ENCODE measurements around the gene PARVG.

PARVG gene

DNA sequence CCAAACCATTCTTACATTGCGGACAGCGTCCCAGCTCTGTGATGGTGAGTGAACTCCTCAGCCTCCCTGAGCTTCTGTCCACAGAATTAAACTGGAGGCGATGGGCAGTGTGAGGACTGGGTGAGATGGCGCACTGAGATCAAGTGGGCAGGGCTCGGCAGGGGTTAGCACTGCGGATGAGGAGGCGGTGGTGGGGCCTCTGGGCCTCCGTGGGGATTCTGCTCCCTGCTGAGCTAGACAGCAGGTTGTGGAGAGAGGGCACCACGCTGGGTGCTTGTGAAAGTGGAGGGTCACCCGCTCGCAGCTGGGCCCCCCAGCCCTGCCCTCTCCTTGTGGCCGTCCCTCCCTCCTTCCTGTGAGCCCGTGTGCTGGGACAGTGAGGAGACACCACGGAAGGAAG, 25.6 kb upstream of the PARVG start:
- no peak for DNase-seq

DNA sequence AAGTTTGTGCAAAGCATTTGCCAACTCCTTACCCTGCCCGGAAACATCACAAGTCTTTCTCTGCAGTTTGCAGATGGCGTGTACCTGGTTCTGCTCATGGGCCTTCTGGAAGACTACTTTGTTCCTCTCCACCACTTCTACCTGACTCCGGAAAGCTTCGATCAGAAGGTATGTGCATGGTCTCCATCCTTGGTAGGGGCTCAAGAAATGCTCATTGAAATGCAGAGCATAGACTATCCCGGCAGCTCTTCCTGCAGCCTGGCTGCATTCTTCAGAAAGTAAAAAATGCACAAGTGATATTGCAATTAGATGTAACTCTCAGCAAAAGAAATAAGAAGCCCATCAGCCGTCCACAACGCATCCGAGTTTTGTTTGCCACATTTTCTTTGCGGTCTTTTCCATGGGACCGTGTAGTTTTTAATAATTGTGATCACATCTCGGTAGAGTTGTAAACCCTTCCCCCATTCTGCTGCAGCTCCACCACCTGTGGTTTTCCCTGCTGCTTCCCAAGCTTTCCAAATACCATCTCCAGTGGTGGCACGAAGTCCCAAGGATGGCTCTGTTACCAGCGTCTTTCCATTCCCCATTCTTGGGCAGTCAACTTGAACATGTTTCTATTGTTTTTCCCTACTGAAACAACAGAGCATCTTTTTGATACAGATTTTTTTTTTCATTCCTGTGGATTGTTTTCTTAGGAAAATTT, 22.7 kb upstream of the PARVG start:
- DNase-seq, result no peak

DNA sequence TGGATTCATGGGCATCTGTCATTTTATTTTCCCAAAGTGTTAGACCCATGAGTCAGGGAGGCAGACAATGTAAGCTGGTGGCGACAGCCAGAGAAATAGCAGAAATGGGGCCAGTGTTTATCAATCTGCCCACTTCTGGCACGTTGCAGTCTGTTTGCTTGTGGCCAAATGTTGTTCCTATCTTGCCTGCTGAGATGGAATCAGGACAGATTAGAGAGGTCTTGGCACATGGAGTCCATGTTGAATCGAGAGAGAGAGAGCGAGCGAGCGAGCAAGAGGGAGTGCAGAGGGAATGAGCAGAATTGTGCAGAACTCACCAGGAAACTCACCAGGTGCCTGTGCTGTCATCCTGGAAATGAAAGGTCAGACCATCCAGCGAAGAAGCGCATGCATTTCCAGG, 21.9 kb upstream of the PARVG start:
- no peak for DNase-seq

DNA sequence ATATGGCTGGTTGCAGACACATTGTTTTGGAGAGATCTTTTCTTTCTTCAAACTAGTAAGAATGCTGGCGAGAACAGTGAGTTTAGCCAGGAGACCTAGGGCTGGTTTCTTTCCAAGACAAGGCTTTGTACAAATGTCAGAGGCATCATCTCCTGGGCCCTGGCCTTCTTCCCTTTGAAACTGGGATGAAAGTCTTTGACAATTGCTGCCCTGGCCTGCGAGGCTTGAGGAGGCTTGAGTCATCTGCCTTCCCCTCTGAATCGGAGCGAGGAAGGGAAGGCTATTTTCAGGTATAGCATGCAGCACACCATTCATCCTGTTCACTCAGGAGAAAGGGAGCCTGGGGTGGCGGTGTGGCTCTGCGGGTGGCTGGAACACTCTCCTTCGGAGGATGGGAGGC, 21.5 kb upstream of the PARVG start:
- DNase-seq, result no peak

DNA sequence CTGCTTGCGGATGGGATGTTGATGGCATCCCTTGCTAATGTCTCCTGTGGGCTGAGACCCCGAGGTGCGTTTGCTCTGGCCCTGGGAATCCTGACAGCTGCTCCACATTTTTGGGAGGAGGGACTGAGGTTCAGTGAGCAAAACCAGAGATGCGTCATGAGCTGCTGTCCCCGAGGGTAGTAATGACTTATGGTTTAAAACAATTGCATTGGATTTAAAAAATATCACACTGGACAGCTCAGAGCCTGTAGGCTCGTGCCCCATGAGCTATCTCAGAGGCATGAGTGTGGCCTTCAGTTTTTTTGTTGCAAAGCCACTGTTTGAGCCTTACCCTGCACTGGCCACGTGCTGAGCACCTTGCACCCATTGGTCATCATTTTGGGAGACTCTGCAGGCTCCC, 20.9 kb upstream of the PARVG start:
- DNase-seq, result no peak

DNA sequence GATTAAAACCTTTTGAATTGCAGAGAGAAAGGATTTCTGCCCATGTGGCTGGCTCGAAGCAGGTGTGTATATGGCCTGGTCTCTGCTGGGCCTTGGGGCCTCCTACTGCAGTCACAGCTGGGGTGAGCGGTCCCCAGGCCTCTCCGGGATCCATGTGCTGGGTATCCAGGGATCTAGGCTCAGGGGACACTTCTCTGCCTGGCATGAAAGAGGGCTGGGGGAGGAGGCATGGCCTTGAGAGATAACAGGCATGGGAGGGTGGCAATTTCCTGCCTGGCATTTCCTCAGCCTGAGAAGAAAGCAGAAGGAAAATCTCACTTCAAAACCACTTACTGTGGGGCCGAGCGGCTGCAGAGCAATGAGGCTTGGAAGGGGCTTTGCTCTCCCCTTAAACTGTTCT, 20.3 kb upstream of the PARVG start:
- no peak for DNase-seq

DNA sequence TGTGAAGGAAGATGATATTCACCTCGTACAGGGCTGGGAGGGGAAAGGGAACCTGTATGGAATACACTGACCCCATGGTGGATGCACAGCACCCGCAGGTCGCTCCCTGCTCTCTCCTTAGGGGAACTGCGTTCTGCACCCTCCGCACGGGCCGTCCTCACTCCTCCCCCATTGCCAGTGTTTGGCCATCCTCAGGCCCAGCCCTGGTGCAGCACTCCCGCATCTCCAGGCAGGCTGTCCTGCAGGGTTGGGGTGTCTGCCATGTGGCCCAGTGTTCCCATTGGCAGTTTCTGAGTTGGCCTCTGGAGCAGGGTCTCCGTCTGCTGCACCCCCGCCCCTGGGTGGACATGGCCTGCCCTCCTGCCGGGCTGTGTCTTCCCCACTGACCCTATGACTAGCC, 19.1 kb upstream of the PARVG start:
- DNase-seq, result no peak

DNA sequence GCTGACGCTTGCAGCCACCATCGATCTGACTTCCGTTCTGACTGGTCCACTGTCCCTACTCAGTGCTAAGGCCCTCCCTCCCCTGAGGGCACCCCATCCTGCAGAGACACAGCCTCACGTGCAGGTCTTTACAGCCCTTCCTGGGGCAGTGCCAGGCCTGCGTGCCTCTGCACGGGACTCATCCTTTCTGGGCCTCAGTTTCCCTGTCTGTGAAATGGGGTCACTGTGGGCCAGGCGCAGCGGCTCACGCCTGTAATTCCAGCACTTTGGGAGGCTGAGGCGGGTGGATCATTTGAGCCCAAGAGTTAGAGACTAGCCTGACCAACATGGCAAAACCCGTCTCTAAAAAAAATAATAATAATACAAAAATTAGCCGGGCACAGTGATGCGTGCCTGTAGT, 17.8 kb upstream of the PARVG start:
- DNase-seq, result no peak

DNA sequence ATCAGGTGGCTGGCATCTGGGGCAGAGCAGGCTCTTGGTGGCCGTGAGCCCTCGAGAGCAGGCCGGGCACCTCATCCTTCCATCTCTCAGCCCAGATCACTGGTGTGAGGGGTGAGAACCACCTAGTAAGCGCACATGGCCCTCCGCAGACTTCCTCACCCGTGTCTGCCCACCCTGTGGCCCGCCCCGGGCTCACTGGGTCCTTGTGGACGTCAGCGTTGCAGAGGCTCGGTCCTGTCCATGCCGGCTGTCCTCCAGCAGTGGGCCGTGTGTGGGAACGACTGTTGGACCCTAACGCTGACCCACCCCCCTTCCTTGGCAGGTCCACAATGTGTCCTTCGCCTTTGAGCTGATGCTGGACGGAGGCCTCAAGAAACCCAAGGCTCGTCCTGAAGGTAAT, 17.2 kb upstream of the PARVG start:
- no peak for DNase-seq

DNA sequence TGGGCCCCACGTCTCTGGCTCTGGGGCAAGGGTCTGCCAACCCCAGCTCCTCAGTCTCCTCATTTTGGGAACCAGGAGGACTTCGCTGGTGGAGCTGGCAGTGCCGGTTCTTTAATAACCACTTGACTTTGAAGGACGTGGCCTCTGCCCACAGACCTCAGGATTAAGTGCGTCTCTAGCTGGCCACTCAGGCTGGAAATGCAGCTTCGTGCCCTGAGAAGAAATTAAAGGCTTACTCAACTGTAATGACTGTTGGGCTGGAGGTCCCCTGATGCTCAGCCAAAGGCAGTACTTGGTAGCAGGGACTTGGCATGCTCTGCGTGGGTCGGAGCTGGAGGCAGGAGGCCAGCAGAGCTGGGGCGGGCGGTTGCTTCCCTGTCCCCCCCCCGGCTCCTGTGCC, 16.7 kb upstream of the PARVG start:
- DNase-seq, result peak; percentile 19

DNA sequence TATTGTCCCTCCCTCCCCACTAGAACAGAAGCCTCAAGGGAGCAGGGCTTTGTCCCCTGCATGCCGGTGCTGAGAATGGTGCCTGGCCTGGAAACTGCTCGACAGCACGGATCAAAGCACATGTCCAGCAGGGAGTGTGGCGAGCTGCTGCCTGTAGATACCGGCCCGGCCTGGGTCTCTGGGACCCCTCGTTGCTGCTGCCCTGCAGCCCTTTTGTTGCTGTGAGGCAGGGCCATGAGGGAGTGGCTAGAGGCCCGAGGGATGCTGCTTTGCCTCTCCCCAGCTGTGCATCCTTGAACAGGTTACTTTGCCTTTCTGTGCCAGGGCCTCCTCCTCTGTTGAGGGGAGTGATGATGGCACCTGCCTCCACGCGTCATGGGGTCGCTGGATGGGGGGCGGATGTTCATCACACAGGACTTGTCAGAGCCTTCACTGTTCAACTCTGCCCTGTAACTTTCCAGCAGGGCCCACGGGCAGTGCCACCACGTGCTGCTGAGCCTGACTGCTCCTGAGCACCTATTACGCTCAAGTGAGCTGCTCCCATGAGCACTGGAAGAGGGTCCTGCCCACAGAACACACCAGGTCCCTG, 15.3 kb upstream of the PARVG start:
- DNase-seq, result no peak

DNA sequence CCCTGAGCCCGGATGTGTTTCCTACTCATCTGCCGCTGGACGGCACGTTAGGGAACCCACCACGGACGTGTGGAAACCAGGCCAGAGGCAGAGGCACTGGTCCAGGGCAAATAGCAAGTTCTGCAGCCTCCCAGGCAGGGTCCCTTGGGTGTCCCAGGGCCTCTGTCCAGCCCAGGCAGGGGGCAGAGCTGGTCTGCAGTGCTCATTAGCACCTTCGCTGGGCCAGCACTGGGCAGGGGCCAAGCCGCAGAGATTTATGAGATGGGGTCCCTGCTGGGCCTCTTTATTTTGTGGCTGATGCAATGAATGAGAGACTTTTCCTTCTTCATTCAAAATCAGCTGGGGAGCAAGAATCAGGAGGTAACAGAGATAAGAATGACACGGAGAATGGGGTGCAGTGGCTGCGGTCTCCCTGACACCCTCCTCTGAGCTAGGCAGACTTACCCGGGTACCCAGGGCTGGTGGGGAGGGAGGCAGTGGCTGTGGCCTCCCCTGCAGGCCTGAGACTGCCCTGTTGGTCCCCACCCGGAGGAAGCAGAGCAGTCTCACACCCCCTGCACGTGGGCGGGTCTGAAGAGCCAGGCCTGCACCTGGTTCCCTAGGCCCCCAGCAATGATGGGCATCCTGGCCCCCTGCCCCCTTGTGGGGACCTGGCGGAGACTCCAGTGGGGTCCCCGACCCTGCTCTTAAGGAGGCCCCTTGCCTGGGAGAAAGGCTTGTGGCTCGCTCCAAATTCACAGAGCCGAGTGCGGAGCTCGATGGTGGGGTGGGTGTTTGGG, 14.0 kb upstream of the PARVG start:
- DNase-seq, result no peak

DNA sequence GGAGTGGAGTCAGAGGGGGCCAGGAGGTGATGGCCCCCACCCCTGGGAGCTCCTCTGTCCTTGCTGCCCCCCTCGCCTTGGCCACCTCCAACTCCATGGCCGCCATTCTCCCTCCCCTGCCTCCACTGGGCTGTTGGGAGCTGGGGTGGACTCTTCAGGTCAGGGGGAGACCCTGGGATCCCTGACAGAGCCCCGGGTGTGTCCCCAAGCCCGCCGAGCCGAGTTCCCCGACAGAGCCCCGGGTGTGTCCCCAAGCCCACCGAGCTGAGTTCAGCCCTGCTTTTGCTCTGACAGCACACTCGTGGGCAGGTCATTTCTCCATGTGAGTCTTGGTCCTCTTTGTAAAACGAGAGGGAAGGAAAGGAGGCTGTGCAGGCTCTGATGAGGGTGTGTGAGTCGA, 13.2 kb upstream of the PARVG start:
- DNase-seq, result no peak

DNA sequence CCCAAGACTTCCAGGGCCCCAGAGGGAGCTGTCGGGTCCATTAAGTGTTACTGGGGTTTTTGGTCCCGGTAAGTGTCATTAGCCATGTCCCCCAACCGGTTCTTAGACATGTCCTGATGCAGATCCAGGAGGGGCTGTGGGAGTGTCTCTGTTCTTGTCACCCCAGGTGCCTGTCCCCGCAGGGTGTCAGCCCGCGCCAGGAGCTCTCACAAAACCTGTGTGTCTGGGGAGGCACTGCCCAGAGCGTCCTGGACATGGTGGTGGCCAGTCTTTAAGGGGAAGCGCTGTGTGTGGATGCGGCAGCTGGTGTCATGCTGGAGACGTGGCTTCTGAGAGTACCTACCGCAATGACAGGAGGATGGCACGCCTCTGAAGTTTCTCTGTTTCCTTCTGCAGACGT, 12.5 kb upstream of the PARVG start:
- no peak for DNase-seq

DNA sequence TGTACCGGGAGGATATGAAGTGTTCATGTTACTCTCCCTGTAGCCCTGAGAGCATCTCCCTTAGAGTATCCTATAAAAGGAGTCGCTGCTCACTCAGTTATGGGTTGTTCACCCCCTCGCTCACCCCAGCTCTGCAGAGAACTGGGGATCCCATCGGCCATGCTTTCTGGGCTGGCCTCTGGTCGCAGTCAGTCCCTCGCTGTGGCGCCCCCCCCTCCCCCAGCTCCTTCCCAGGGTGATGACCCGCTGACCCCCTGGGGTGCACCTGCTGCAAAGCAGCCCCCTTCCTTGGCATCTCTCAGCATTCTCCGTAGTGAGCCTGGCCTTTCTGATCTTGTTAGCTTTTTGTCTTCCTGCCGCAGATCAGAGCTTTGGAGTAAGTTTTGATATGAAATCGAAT, 10.3 kb upstream of the PARVG start:
- no peak for DNase-seq

DNA sequence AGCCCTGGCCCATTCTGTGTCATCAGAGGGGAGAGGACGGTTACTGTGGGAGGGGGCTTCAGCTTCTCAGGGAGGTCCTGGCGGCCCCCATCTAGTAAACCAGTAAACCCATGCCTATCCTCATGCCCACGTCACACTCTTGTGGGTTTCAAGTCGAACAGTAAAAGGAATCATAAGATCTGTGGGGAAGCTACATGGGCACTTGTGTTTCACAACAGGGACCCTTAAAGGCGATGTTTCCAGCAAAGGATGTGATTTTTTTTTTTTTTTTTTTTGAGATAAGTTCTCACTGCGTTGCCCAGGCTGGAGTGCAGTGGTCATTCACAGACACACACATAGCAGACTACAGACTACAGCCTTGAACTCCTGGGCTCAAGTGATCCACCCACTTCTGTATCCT, 9.2 kb upstream of the PARVG start:
- no peak for DNase-seq

DNA sequence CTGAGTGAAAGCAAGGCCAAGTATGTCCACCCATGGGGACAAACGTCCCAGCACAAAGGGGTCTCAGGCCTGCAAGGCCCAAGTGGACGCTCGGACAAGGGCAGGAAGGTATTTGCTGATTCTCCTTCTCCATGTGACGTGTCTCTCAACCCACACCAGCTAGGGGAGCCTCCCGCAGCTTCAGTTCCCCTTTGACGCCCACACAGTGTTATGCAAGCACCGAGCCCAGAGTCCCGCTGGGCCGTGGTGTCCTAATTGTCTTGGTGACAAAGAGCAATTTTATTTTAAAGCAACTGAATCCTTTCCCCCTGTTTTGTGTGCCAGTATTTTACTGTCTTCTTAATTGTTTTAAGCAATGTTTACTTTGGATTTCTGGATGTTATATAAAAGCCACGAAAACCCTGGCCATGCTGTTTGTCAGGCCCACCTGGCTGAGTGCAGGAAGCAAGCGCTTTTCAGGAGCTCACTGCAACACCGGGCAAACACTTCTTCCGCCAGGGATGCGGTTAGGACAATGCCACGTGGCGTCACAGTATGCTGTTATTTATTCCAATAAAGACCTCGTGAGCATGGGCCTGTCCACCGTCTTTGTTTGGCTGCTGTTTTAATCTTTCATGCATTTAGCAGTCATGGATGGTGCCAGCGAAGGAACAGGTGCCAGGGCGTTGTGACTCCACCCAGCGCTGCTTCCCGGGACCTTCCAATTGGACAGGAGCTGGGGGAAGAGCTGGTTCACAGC, 8.2 kb upstream of the PARVG start:
- peak; percentile 86 for DNase-seq

DNA sequence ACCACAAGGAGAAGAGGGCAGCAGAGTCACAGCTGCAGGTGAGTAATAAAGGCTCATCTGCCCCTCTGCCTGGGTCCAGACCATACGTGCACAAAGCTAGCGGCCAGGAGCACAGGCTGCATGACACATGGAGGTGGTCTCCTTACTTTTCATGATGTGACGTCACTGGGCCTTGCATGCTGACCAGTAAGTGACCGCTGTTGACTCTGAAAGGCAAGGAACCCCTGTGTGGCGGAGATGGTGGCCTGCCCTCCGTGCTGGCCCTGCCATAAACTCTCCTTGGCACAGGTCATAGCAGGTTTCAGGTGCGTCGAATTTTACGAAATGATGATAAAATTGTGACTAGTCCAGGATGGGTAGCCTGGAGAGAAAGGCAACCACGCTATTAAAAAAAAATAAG, 7.6 kb upstream of the PARVG start:
- DNase-seq, result no peak

DNA sequence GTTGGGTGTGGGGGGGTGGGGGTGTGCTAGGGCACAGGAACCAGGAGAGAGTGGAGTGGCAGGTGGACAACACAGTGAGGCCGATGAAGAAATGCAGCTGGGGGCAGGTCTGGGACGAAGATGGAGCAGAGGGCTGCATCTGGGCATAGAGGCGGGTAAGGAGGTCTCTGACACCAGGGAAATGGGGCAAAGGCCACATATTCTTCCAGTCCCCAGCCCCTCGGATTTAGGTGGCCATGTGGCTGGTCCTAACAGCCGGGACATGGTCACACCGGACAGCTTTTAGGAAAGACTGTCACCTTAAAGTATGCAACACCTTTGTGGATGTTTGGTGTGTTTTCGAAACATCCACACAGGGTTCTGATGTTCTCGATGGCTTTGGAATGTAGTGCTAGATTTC, 5.0 kb upstream of the PARVG start:
- no peak for DNase-seq

DNA sequence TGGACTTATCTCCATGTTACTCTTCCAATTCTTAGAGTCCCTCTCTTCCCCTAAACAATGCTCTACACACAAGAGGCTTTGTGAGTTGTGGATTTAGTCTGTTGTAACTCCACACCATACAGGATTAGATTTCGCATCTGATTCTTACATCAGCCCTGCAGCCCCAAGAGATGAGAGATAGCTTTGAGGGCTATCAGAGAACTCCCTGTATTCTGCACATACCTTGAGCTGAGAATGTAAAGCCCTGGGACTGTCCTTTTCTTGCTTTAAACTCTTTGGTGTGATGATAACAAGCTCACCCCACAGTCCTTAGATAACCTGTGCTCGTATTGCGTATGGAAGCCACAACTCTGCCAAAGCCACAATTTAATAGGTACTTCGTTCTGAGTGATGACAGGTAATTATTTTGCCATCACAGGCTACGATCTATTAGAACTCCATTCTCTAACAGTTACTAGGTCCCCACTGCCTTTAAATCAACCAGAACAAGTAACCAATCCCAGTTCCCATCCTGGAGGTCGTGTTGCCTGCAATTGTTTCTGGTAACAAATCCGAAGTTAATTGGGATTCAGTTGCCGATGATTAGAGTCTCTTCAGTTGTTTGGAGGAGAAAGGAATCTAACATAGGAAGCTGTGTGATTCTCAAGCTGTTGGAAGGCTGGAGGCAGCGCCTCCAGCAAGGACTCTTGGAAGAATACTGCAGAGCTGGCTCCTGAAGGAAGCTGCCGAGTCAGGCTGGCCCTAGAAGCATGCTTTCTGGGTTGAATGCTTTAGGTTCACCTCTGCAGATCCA, 1.3 kb upstream of the PARVG start:
- no peak for DNase-seq

DNA sequence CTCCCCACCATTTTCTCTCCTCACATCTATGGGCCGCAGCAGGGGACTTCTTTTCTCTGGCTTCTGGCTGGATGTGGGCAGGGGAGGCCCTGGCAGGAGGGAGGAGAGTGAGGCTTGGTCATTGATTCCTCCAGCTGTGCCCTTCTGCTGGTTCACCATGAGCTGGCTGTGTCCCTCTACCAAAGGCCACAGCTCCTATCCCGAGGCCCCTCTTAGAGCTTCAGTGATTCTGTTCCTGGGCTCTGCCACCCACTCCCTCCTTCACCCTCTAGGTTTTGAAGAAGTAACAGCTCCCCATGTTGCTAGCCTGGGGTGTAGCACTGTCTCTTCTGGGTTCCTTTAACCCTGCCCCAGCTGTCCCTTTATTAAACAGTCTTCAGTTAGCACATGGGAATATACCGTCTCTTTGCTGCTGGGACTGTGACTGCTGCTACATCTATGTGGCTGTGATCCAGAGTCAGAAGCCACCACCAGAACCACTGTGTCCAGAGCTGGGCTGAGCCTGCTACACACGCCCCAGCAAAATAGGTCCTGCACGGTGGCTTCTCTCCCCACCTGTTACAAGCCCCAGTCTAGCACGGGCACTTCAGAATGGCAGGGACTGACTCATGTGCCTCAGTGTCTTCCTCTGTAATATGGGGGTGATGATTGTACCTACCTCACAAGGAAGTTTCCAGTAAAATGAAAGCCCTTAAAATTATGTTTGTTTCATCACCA, 578 bp upstream of the PARVG start:
- no peak for DNase-seq
